PFSK-1 (cell line): ENCODE data around the gene TBPL1.

ENCODE experiments used
- FOXP2 ChIP-seq: optimal IDR thresholded peaks from 2 replicates; pipeline ENCODE3; 2011; ENCODE audit warnings: borderline replicate concordance, control low read depth, inconsistent platforms; ENCODE audit not compliant: insufficient read depth; ENCODE audit errors: extremely low read length, extremely low read depth
- POLR2AphosphoS5 ChIP-seq: IDR thresholded peaks from 2 replicates; pipeline ENCODE4 v1.6.1; 2012; ENCODE audit warnings: low read depth, mild to moderate bottlenecking, control low read depth, low read length, moderate library complexity
- REST ChIP-seq, 2 experiments: IDR thresholded peaks; 2 replicates each; pipeline versions ENCODE4 v1.6.1 to v1.8.0; 2011 to 2012; ENCODE audit warnings: low read depth in 2 of 2, low read length in 2 of 2, control low read depth in 1 of 2, inconsistent platforms in 1 of 2, mild to moderate bottlenecking in 1 of 2, moderate library complexity in 1 of 2; ENCODE audit not compliant: insufficient read depth in 1 of 2
- SIN3A ChIP-seq: IDR thresholded peaks from 2 replicates; pipeline ENCODE4 v1.6.1; 2012; ENCODE audit warnings: mild to moderate bottlenecking, low read length, moderate library complexity, borderline replicate concordance; ENCODE audit not compliant: insufficient read depth
- TAF1 ChIP-seq: IDR thresholded peaks from 2 replicates; pipeline ENCODE4 v1.6.1; 2012; ENCODE audit warnings: low read length, control low read depth, borderline replicate concordance; ENCODE audit not compliant: insufficient read depth

Gene TBPL1

DNA sequence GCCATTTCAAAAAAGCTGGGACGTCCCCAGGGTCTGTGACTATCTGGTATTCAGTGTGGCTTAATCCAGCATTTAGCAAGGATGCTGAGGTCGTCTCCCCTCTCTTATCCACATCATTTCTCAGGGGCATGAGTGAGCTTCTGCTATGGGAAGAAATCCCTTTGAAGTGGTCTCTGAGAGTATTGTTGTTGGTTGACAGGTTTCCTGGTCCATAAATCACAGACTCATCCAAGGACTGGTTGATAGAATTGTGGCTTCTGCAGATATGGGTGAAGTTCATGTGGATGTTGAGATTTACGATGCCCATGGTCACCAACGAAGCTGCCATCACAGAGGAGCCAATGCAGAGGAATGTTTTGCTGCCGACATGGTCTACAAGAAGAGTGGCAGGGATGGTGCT is 75.4 kb downstream of the TBPL1 start:
- no peak for TF ChIP-seq TAF1
- TF ChIP-seq REST (IDR thresholded peaks at IDR 0.05; ENCODE audit: insufficient read depth in 1 of 2, low read depth in 2 of 2, low read length in 2 of 2) = no peak
- no peak for TF ChIP-seq FOXP2
- no peak for TF ChIP-seq POLR2AphosphoS5
- no peak for TF ChIP-seq SIN3A

DNA sequence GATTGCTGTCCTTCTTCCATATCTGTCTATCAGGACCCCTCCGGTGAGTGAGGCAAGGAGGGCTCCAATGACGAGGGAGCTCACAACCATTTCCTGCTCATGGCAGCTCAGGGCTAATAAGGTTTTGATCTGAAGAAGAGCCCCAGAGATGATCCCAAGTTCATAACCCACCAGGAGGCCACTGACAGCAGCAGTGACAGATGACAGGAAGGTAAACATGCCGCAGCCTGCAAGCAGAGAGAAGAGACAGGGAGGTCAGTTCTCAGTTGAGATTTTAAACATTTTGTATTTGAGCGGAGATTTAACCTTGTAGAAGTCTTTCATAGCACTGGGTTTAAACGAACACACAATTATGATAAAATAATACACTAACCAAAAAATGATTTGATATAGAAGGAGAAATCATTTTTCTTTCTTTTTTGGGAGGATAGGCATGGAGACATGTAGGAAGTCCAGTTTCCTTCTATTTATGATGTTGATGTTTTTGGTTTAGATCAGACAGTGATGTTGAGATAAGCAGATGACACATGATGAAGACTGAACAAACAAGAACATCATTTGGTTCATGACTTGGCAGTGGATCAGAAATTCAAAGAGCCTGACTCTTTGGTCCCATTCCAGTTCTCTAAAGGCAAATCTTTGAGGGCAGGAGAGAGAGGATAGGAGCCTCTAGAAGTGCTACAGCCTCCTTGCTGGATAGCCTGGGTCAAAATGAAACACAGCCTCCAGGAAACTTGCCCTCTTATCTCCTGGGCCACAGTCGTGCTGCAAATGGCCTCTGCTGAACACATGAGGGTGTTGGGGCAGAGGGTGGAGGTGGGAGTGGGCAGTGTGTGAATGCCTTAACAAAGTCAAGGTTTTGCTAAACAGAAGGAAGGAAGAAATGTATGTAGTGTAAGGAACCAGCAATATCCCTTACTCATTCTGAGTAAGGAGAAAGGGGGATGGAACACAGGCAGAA is 76.8 kb downstream of the TBPL1 start:
- TF ChIP-seq TAF1 = no peak
- TF ChIP-seq FOXP2 = no peak
- TF ChIP-seq POLR2AphosphoS5 = no peak
- TF ChIP-seq REST (IDR thresholded peaks at IDR 0.05; ENCODE audit: insufficient read depth in 1 of 2, low read depth in 2 of 2, low read length in 2 of 2) = no peak
- no peak for TF ChIP-seq SIN3A

DNA sequence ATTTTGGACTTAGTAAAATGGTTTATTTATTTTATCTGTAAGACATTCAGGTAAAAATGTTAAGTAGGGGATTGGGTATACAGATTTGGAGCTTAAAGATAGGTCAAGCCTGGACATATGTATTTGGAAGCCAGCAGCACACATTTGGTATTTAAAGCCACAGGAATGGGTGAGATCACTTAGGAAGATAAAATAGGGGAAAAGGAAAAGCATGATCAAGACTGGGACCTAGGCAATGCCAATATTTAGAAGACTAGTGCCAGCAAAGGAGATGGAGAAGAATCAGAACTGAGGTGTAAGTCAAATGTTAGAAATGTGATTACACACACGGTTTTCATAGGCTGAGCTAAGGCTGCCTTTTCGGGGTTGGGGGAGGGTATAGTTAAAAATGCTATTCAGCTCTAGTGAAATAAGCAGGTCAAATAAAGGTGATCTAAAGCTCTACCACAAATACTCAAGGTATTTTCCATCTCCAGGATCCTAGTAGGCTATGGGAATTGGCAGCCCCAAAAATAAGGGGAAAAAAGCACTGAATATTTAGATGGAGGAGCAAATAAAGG is 78.8 kb downstream of the TBPL1 start:
- no peak for TF ChIP-seq FOXP2

- TF ChIP-seq TAF1 = no peak
Observed at GRCh38 chr6:134034478-134034877, 81.5 kb downstream of the TBPL1 start.

- TF ChIP-seq REST (IDR thresholded peaks at IDR 0.05; ENCODE audit: insufficient read depth in 1 of 2, low read depth in 2 of 2, low read length in 2 of 2) (no peak), SIN3A (no peak), FOXP2 (no peak), POLR2AphosphoS5 (no peak), TAF1 (no peak)
Observed at GRCh38 chr6:134034961-134035822, 82.2 kb downstream of the TBPL1 start.
